Endothelial cell (in vitro differentiated cells): ENCODE data around the gene PPM1D. TPM values are rescaled to one million over a fixed set of nuclear protein-coding genes. Genes with fewer than 3 reads are reported as not detected.

Experiments used
- DNase-seq: peaks from one replicate; pipeline ENCODE4 v3.0.0; 2021; ENCODE audit warnings: low spot score
- H3K27ac Mint-ChIP-seq: one replicate; pipeline ENCODE4 v1.8.0; 2021; ENCODE audit warnings: mixed read lengths, inconsistent platforms; ENCODE audit not compliant: unreplicated experiment
- H3K27me3 Mint-ChIP-seq: one replicate; pipeline ENCODE4 v1.8.0; 2021; ENCODE audit warnings: mild to moderate bottlenecking, moderate library complexity, mixed read lengths, inconsistent platforms; ENCODE audit not compliant: unreplicated experiment
- H3K36me3 Mint-ChIP-seq: one replicate; pipeline ENCODE4 v1.8.0; 2021; ENCODE audit warnings: mild to moderate bottlenecking, low read depth, mixed read lengths, inconsistent platforms; ENCODE audit not compliant: unreplicated experiment
- H3K4me1 Mint-ChIP-seq: one replicate; pipeline ENCODE4 v1.8.0; 2021; ENCODE audit warnings: mild to moderate bottlenecking, mixed read lengths, inconsistent platforms; ENCODE audit not compliant: unreplicated experiment
- H3K4me3 Mint-ChIP-seq: one replicate; pipeline ENCODE4 v1.8.0; 2021; ENCODE audit warnings: mild to moderate bottlenecking, mixed read lengths, inconsistent platforms; ENCODE audit not compliant: unreplicated experiment
- H3K9me3 Mint-ChIP-seq: one replicate; pipeline ENCODE4 v1.8.0; 2021; ENCODE audit warnings: mixed read lengths, inconsistent platforms; ENCODE audit not compliant: unreplicated experiment
- CTCF ChIP-seq: fragments of 200-600 bp; sonication (generic); IDR thresholded peaks from one replicate; pipeline ENCODE4 v1.5.0; 2021; ENCODE audit warnings: antibody characterized with exemption; ENCODE audit not compliant: unreplicated experiment
- total RNA-seq: library from RNA; stranded (reverse); fragmentation: NEBNext Ultra II Directional; extraction: Animal tissue kit (Norgen Biotek cat#: 25700); gene quantifications from one replicate; pipeline ENCODE4 v1.2.1, GENCODE V29; 2021; ENCODE audit not compliant: unreplicated experiment

The PPM1D gene
- total RNA-seq, 1 donor from 2014 or later, result 14.6 TPM

DNA sequence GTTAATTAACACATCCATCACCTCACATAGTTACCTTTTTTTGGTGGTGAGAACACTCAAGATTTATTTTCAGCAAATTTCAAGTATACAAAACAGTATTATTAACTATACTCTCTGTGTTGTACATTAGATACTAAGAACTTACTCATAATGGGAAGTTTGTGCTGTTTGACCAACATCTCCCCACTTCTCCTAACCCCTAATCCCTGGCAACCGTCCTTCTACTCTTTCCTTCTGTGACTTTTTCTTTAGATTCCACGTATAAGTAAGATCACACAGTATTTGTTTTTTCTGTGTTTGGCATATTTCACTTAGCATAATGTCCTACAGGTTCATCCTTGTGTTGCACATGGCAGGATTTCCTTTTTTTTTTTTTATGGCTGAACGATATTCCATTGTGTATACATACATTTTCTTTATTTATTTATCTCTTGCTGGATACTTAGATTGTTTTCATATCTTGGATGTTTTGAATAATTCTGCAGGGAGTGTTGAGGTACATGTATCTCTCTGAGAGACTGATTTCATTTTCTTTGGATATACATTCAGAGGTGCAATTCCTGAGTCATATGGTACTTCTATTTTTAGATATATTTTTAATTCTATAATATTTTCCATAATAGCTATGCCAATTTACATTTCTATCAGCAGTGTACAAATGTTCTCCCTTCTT, 19.0 kb downstream of the PPM1D start:
- DNase-seq, result no peak
- Mint-ChIP-seq H3K36me3 (peaks cover 8% of the 10 kb centered on the region), H3K27ac (no peak overlapping the region), H3K9me3 (no peaks in the 10 kb centered on the region), H3K4me1 (peaks cover 10% of the 10 kb centered on the region), H3K4me3 (no peak overlapping the region), H3K27me3 (no peaks in the 10 kb centered on the region)
- TF ChIP-seq CTCF, result no peak

- Mint-ChIP-seq H3K9me3 (no peaks in the 10 kb centered on the region), H3K27ac (no peak overlapping the region), H3K36me3 (no peaks in the 10 kb centered on the region), H3K27me3 (no peaks in the 10 kb centered on the region), H3K4me3 (no peak overlapping the region), H3K4me1 (peaks cover 10% of the 10 kb centered on the region)
- no peak for TF ChIP-seq CTCF
- DNase-seq, result no peak
Observed at GRCh38 chr17:60622961-60623360, 23.0 kb downstream of the PPM1D start.

- Mint-ChIP-seq H3K4me1 (peaks cover 10% of the 10 kb centered on the region), H3K27me3 (no peaks in the 10 kb centered on the region), H3K9me3 (no peaks in the 10 kb centered on the region), H3K36me3 (no peaks in the 10 kb centered on the region), H3K4me3 (no peak overlapping the region), H3K27ac (no peak overlapping the region)
- TF ChIP-seq CTCF, result no peak
- no peak for DNase-seq
Observed at GRCh38 chr17:60623415-60623814, 23.4 kb downstream of the PPM1D start.

DNA sequence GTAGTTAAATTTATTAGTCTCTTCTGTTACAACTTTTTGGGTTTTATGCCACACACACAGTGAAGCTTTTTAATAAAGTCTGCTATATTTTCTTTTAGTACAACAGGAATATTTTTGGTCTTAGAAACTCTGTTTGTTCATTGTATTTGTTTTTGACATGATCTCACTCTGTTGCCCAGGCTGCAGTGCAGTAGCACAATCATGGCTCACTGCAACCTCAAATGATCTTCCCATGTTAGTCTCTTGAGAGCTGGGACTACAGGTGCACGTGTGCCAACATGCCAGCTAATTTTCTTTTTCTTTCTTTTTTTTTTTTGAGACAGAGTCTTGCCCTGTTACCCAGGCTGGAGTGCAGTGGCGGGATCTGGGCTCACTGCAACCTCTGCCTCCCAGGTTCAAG, 27.1 kb downstream of the PPM1D start:
- TF ChIP-seq CTCF, result no peak
- H3K27me3 Mint-ChIP-seq, result no peaks in the 10 kb centered on the region
- no peak overlapping the region for H3K27ac Mint-ChIP-seq
- no peaks in the 10 kb centered on the region for H3K36me3 Mint-ChIP-seq
- H3K4me3 Mint-ChIP-seq, result no peak overlapping the region
- H3K4me1 Mint-ChIP-seq, result no peaks in the 10 kb centered on the region
- DNase-seq, result no peak
- no peaks in the 10 kb centered on the region for H3K9me3 Mint-ChIP-seq

DNA sequence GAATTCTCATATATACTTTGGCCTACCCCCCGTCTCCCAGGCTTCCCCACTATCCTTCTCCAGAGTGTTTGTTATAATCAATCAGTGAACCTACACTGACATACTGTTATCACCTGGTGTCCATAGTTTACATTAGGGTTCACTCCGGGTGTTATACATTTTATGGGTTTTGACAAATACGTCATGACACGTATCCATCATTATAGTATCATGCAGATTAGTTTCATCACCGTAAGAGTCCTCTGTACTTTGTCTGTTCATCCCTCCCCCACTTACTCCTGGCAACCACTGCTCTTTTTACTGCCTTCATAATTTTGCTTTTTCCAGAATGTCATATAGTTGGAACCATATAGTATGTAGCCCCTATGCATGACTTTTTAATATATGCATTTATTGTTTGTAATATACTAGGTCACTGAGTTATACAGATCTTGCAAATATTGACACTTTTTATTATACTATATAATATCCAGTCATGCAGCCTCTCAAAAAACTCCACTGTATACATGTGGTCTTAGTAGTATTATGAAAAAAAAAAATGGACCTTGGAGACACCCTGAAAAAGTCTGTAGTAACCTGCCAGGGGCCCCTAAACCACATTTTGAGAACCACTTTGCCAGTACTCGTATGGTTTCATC, 28.4 kb downstream of the PPM1D start:
- Mint-ChIP-seq H3K27me3 (no peaks in the 10 kb centered on the region), H3K36me3 (no peaks in the 10 kb centered on the region), H3K27ac (no peak overlapping the region), H3K4me1 (no peaks in the 10 kb centered on the region), H3K9me3 (no peaks in the 10 kb centered on the region), H3K4me3 (no peak overlapping the region)
- TF ChIP-seq CTCF, result no peak
- DNase-seq, result no peak
